Type B pancreatic cell (in vitro differentiated cells): Measurements from ENCODE around the gene PREP. TPM values are rescaled to one million over a fixed set of nuclear protein-coding genes. Genes with fewer than 3 reads are reported as not detected.

Source experiments
- DNase-seq: peaks from one replicate; pipeline ENCODE4 v3.0.0; 2021; ENCODE audit warnings: mixed read lengths; ENCODE audit not compliant: unreplicated experiment; ENCODE audit errors: extremely low spot score
- H3K27ac Mint-ChIP-seq: 2 replicates; pipeline ENCODE4 v1.8.0; 2021; ENCODE audit warnings: mild to moderate bottlenecking, mixed read lengths
- H3K27me3 Mint-ChIP-seq: 2 replicates; pipeline ENCODE4 v1.8.0; 2021; ENCODE audit warnings: mixed read lengths
- H3K36me3 Mint-ChIP-seq: 2 replicates; pipeline ENCODE4 v1.8.0; 2021; ENCODE audit warnings: mixed read lengths
- H3K4me1 Mint-ChIP-seq: one replicate; pipeline ENCODE4 v1.8.0; 2021; ENCODE audit warnings: mixed read lengths; ENCODE audit not compliant: unreplicated experiment
- H3K4me3 Mint-ChIP-seq: 2 replicates; pipeline ENCODE4 v1.8.0; 2021; ENCODE audit warnings: mild to moderate bottlenecking, mixed read lengths
- H3K9me3 Mint-ChIP-seq: 2 replicates; pipeline ENCODE4 v1.8.0; 2021; ENCODE audit warnings: mixed read lengths
- CTCF ChIP-seq: fragments of 200-600 bp; sonication (generic); conservative IDR thresholded peaks from 2 replicates; pipeline ENCODE4 v1.5.0; 2021; ENCODE audit warnings: antibody characterized with exemption, mild to moderate bottlenecking
- total RNA-seq: library from RNA; stranded (reverse); gene quantifications from 2 replicates; pipeline ENCODE4 v1.2.1, GENCODE V29; 2021; ENCODE audit warnings: low replicate concordance

The PREP gene
- total RNA-seq, 1 donor from 2014 or later: 54.4 TPM

GRCh38 chr6:105305521-105305920 lies 97.4 kb downstream of the PREP start:
- no peak for DNase-seq
- Mint-ChIP-seq H3K27ac (no peak overlapping the region), H3K36me3 (peaks cover 27% of the 10 kb centered on the region), H3K9me3 (no peaks in the 10 kb centered on the region), H3K4me3 (no peak overlapping the region), H3K4me1 (peaks cover 25% of the 10 kb centered on the region), H3K27me3 (no peaks in the 10 kb centered on the region)
- no peak for TF ChIP-seq CTCF

GRCh38 chr6:105304825-105305224 lies 98.1 kb downstream of the PREP start:
- Mint-ChIP-seq H3K4me1 (peaks cover 26% of the 10 kb centered on the region), H3K9me3 (no peaks in the 10 kb centered on the region), H3K36me3 (peaks cover 27% of the 10 kb centered on the region), H3K27ac (no peak overlapping the region), H3K27me3 (no peaks in the 10 kb centered on the region), H3K4me3 (no peak overlapping the region)
- DNase-seq: no peak
- no peak for TF ChIP-seq CTCF

GRCh38 chr6:105304366-105304765 lies 98.5 kb downstream of the PREP start:
- Mint-ChIP-seq H3K4me3 (no peak overlapping the region), H3K4me1 (peaks cover 26% of the 10 kb centered on the region), H3K27me3 (no peaks in the 10 kb centered on the region), H3K9me3 (no peaks in the 10 kb centered on the region), H3K36me3 (peaks cover 27% of the 10 kb centered on the region), H3K27ac (no peak overlapping the region)
- no peak for DNase-seq
- no peak for TF ChIP-seq CTCF

- Mint-ChIP-seq H3K27ac (no peak overlapping the region), H3K4me3 (no peak overlapping the region), H3K4me1 (peaks cover 26% of the 10 kb centered on the region), H3K9me3 (no peaks in the 10 kb centered on the region), H3K27me3 (no peaks in the 10 kb centered on the region), H3K36me3 (peaks cover 29% of the 10 kb centered on the region)
- no peak for TF ChIP-seq CTCF
- no peak for DNase-seq
Observed at GRCh38 chr6:105302617-105303128, 100.2 kb downstream of the PREP start.

- no peak for TF ChIP-seq CTCF
- Mint-ChIP-seq H3K4me1 (peaks cover 26% of the 10 kb centered on the region), H3K4me3 (no peak overlapping the region), H3K27ac (no peak overlapping the region), H3K27me3 (no peaks in the 10 kb centered on the region), H3K9me3 (no peaks in the 10 kb centered on the region), H3K36me3 (peaks cover 32% of the 10 kb centered on the region)
- no peak for DNase-seq
Observed at GRCh38 chr6:105301756-105302616, 100.9 kb downstream of the PREP start.
